Posterior cingulate gyrus (tissue), 11 donors: Measurements from ENCODE around the gene SKOR1.

ENCODE experiments used
- DNase-seq, 10 donors: peaks; one replicate each; pipeline versions ENCODE4 v3.0.0 to v3.0.0-alpha.2; 2020 to 2021; ENCODE audit warnings: mixed read lengths in 3 of 10
- intact Hi-C: fragments of 100-400 bp; cut with DNase I; formaldehyde crosslinking; loops from one replicate; pipeline ENCODE4 v1.15.1; 2023

SKOR1 gene

GRCh38 chr15:67794832-67795574 lies 30.3 kb upstream of the SKOR1 start:
- intact Hi-C loops = no loop called here
- no peak for DNase-seq

GRCh38 chr15:67796196-67797127 lies 28.8 kb upstream of the SKOR1 start:
- DNase-seq = no peak
- intact Hi-C loops = no loop called here

DNA sequence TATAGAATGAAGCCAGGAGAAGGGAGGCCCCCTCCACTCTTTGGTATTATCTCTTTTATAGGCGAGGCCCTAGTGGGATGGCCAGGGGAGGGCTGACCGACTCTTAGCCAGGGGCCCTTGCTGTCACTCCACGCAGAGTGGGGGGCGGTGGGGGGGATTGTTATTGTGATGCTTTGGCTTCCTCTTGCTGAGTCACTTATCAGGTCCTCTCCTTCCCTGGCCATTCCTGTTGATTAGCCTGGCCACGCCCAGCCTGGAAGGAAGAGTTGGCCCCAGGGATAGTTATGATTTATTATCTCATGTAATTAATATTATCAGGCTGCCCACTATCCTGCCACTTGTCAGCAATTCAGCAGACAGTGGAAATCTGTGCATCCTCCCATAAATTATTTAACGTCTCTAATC lies 25.5 kb upstream of the SKOR1 start:
- DNase-seq = no peak
- intact Hi-C loops = no loop called here

- no peak for DNase-seq
- intact Hi-C loops = no loop called here
These were observed 24.2 kb upstream of the SKOR1 start for GRCh38 chr15:67801142-67801541.

DNA sequence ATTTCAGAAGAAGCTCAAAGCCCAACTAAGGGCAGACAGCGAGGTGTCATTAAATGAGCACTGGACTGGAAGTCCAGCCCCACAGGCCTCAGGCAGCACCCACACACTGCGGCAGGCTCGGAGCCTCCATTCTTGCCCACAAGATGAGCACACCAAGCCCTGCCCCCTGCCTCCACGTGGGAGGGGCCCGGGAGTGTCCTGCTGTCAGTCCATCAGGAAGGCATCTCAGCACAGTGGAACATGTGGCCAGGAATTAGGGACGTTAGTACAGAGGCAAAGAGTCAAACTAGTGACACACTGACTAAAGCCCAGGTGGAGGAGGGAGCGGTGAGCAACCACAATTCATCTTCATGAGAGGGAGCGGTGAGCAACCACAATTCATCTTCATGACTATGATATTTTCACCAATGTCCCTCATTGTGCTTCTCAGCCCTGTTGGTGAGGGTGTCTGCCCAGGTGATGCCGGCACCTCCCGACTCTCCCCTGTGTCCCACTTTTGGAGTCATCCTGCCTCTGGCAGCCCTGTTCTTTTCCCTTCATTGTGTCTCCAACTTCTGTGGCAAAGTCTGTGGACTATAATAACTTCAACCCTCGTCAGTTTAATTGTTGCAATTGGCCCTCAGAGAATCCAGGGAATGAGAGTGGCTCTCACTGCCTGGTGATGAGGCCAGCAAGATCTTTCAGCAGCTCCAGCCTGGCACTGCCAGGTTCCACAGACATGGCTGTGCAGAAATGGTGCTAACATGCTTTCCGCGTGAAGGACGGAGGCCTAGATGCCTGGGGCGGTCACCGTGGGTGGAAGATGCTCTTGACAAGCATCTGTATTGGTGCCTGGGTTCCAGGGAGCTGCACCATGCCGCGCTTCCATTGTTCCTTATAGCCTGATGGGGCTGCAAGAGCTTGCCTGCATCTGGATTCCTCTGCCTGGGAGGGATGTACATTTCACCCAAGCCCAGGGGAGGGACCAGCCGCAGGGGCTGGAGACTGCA lies 23.1 kb upstream of the SKOR1 start:
- DNase-seq = no peak
- intact Hi-C loops = no loop called here

DNA sequence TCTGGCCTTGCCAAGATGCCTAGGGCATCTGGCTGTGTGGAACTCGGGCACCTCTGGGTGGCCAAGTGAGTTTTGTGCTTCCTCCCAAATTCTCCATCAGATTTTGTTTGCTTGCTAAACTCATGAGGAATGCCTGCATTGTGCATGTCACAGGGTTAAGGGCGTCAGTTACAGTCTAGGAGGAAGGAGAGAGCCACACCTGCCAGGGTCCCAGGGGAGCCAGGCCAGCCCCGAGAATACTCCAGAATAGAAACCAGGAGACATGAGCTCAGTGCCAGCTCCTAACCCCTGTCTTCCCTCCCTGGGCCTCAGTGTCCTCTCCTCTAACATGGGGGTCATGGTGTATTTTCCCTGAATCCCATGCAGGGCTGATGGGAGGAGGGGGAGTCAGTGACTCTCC lies 22.0 kb upstream of the SKOR1 start:
- intact Hi-C loops = no loop called here
- no peak for DNase-seq

DNA sequence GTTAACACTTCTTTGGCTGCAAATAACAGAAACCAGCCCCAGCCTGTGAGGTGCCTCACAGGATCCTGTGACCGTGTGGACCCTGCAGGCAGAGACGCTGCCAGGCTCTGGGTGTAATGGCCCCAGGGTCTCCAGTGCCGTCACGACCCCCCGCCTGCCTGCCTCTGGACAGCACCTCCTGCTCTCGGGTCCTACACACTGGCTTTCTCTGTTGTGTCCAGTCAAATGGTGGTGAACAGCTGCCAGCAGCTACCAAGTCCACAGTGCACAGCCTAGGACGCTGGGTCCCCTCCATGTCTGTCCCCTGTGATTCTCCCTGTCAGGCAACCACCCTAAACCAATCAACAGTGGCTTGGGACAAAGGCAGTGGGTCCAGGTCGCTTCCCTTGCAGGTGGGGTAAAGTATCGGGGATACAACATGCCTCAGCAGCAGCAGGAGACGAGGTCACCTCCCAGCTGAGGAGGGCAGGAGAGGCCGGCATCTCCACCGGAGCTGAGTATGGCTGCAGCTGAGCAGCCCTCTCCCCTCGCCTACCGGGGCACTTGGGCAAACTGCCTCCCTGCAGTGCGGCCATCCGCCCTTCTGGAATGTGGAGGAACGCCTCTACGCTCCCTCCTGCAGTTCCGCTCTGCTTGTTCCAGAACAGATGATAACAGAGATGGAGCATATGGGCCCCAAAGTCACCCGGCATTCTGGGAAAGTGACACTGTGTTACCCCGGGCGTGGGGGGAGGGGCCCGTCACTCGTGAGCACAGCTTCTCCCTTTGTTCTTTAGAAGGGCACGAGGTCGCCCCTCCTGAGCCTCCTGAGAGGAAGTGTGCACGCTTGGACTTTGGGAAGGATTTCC lies 21.1 kb upstream of the SKOR1 start:
- intact Hi-C loops = no loop called here
- no peak for DNase-seq

- no peak for DNase-seq
- intact Hi-C loops = no loop called here
These were observed 20.2 kb upstream of the SKOR1 start for GRCh38 chr15:67805008-67805665.

DNA sequence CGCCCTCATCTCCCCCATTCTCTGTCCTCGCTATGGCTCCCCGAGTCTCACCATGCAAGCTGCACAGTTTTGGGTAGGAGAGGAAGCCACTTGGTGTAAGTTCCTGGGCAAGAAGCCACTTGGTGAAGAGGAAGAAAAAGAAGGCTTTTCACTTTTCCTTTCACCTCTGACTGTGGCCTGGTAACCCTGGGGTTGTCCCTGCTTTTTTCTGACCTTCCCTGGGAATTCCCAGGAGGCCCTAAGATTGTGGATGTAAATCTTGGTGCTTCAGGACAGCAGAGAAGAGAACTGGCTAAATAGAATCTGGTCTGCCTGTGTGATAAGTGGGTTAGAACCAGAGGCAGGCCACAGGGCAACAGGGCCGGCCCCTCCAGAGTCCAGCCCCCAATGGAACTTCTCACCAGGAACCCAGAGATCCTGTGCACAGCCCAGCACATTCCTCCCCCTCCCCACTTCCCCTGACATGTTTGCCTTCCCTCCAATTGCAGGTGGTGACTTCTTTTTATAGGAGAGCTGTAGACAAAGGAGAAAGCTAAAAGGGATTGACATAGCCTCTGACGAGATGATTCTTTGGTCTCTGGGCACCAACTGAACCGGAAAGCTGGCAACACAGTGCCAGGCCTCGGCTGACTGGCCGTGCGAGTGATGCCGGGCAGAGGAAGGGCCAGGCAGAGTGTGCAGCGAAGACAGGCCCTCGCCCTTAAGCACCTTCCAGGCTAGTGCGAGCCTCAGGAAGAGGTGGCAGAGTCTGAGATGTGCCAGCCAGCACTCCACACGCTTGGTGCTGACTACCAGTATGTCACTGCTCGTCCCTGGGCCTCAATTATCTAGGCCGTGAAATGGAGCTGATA lies 19.4 kb upstream of the SKOR1 start:
- intact Hi-C loops = no loop called here
- peak in 1 of 10 donors; percentile 5 for DNase-seq

GRCh38 chr15:67806536-67806935 lies 18.8 kb upstream of the SKOR1 start:
- intact Hi-C loops = no loop called here
- peak in 1 of 10 donors; percentile 4 for DNase-seq

DNA sequence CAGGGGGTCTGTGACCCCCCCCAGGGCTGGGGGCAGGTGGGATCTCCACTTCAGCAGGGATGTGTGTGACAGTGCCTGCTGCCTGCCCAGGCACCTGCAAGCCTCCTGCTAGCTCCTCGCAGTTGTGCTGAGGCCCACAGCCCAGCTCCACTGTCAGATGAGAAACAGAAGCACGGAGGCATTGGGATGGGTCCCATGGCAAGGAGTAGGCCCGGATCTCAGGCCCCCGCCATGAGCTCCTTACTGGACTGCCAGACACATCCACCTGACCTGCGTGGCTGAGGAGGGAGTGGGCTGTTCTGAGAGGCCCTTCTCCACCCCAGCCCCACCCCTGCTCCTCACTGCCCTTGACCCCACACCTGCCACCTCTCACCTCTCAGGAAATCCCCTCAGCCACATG lies 18.2 kb upstream of the SKOR1 start:
- intact Hi-C loops = no loop called here
- DNase-seq = peak in 1 of 10 donors; percentile 5

DNA sequence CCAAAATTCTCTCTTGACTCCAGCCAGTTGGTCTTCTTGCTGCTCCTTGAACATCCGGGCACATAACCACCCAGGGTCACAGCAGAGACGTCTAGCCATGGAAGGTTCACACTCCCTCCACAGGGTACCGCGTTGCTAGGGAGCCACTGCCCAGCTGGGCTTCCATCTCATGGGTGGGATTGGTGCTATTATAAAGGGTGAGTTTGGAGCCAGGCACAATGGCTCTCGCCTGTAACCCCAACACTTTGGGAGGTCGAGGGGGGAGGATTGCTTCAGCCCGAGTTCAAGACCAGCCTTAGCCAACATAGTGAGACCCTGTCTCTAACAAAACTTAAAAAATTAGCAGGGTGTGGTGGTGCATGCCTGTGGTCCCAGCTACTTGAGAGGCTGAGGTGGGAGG lies 17.5 kb upstream of the SKOR1 start:
- DNase-seq = no peak
- intact Hi-C loops = no loop called here

GRCh38 chr15:67808821-67809220 lies 16.5 kb upstream of the SKOR1 start:
- intact Hi-C loops = no loop called here
- peak in 1 of 10 donors; percentile 4 for DNase-seq

GRCh38 chr15:67809441-67809840 lies 15.9 kb upstream of the SKOR1 start:
- intact Hi-C loops = no loop called here
- DNase-seq = no peak

GRCh38 chr15:67809866-67810265 lies 15.4 kb upstream of the SKOR1 start:
- DNase-seq = no peak

GRCh38 chr15:67812241-67812644 lies 13.1 kb upstream of the SKOR1 start:
- DNase-seq = peak in 1 of 10 donors; percentile 68
- intact Hi-C loops = no loop called here

More at GRCh38 chr15:67809866-67810265, 15.4 kb upstream of the SKOR1 start:
- intact Hi-C loops = no loop called here

DNA sequence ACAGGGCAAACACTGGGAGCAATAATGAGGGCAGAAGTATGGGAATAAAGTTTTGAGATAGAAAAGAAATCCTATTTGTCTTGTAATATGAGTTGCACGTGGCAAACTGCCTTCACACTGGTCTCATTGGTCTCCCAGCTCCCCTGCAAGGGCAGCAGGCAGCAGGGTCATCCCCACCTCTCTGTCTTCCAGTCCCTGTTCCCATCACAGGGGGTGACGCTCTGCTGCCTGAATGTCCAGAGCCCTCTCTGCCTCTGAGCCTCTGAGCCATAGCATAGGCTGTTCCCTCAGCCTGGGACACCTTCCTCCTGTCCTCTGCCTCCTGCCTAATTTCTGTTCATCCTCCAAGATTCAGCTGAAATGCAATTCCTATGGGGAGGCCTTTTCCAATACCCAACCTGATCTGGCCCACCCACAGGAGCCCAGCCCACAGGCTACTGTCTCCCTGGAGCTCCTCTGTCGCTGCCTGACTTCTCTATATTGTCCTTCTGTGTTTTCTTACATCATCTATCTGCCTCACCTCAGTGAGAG lies 12.1 kb upstream of the SKOR1 start:
- DNase-seq = peak in 1 of 10 donors; percentile 18
- intact Hi-C loops = no loop called here
